Endodermal cell (in vitro differentiated cells): ENCODE measurements around the gene SPATA25. TPM values are rescaled to one million over a fixed set of nuclear protein-coding genes. Genes with fewer than 3 reads are reported as not detected.

ENCODE experiments used
- DNase-seq: peaks from one replicate; pipeline ENCODE4 v3.0.0-alpha.2; 2017
- H3K27ac ChIP-seq: 2 replicates; pipeline ENCODE4 v1.5.1; 2013; ENCODE audit warnings: mild to moderate bottlenecking, low read depth, low read length, moderate library complexity
- H3K27me3 ChIP-seq: 2 replicates; pipeline ENCODE4 v1.6.1; 2013; ENCODE audit warnings: mild to moderate bottlenecking, low read length, moderate library complexity; ENCODE audit not compliant: insufficient read depth, control insufficient read depth, poor library complexity, severe bottlenecking
- H3K36me3 ChIP-seq: 2 replicates; pipeline ENCODE4 v1.7.0; 2013; ENCODE audit warnings: mild to moderate bottlenecking, low read length, moderate library complexity; ENCODE audit not compliant: control insufficient read depth, insufficient read depth
- H3K4me1 ChIP-seq: one replicate; pipeline ENCODE4 v1.7.0; 2013; ENCODE audit warnings: low read length; ENCODE audit not compliant: control insufficient read depth, insufficient read depth
- H3K4me3 ChIP-seq: 2 replicates; pipeline ENCODE4 v1.5.1; 2013; ENCODE audit warnings: mild to moderate bottlenecking, low read length, moderate library complexity
- H3K9ac ChIP-seq: 2 replicates; pipeline ENCODE4 v1.6.1; 2013; ENCODE audit warnings: mild to moderate bottlenecking, low read length, moderate library complexity; ENCODE audit not compliant: poor library complexity, severe bottlenecking; ENCODE audit errors: extremely low read depth
- H3K9me3 ChIP-seq: 2 replicates; pipeline ENCODE4 v1.6.1; 2013; ENCODE audit warnings: mild to moderate bottlenecking, low read length, moderate library complexity; ENCODE audit not compliant: control insufficient read depth
- H3K27ac Mint-ChIP-seq: 2 replicates; pipeline ENCODE4 v1.8.0; 2020; ENCODE audit warnings: mixed read lengths
- H3K27me3 Mint-ChIP-seq: 2 replicates; pipeline ENCODE4 v1.8.0; 2021; ENCODE audit warnings: mild to moderate bottlenecking, mixed read lengths; ENCODE audit not compliant: insufficient read depth
- H3K36me3 Mint-ChIP-seq: 2 replicates; pipeline ENCODE4 v1.8.0; 2020; ENCODE audit warnings: low read depth, mixed read lengths
- H3K4me1 Mint-ChIP-seq: 2 replicates; pipeline ENCODE4 v1.8.0; 2020; ENCODE audit warnings: mixed read lengths
- H3K4me3 Mint-ChIP-seq: 2 replicates; pipeline ENCODE4 v1.8.0; 2020; ENCODE audit warnings: mild to moderate bottlenecking, moderate library complexity, mixed read lengths
- H3K9me3 Mint-ChIP-seq: 2 replicates; pipeline ENCODE4 v1.8.0; 2020; ENCODE audit warnings: mild to moderate bottlenecking, mixed read lengths
- WGBS, 2 experiments: methylation state at CpG; one replicate each; pipeline versions ENCODE4 v1.1.5 to v1.1.7; 2013; ENCODE audit warnings: missing lambda C conversion rate in 2 of 2, mixed read lengths in 1 of 2; ENCODE audit not compliant: insufficient coverage in 1 of 2, insufficient read length in 1 of 2; 5-methylcytosine and 5-hydroxymethylcytosine counted together
- total RNA-seq, 2 donors: library from RNA; stranded (reverse); fragmentation: NEBNext Ultra II Directional in 1 of 2; extraction: Animal tissue kit (Norgen Biotek cat#: 25700) in 1 of 2; gene quantifications; 2 replicates in 1 of 2; 3 replicates in 1 of 2; pipeline ENCODE4 v1.2.1, GENCODE V29; 2021
- TF ChIP-seq, protein P1 (sequence below): fragments of 200-600 bp; sonication (generic); conservative IDR thresholded peaks from 2 replicates; pipeline ENCODE4 v1.5.0; 2021; ENCODE audit warnings: antibody characterized with exemption, mild to moderate bottlenecking

The SPATA25 gene
- total RNA-seq, 2 donors from 2014 or later: 2.2 to 2.6 TPM

DNA sequence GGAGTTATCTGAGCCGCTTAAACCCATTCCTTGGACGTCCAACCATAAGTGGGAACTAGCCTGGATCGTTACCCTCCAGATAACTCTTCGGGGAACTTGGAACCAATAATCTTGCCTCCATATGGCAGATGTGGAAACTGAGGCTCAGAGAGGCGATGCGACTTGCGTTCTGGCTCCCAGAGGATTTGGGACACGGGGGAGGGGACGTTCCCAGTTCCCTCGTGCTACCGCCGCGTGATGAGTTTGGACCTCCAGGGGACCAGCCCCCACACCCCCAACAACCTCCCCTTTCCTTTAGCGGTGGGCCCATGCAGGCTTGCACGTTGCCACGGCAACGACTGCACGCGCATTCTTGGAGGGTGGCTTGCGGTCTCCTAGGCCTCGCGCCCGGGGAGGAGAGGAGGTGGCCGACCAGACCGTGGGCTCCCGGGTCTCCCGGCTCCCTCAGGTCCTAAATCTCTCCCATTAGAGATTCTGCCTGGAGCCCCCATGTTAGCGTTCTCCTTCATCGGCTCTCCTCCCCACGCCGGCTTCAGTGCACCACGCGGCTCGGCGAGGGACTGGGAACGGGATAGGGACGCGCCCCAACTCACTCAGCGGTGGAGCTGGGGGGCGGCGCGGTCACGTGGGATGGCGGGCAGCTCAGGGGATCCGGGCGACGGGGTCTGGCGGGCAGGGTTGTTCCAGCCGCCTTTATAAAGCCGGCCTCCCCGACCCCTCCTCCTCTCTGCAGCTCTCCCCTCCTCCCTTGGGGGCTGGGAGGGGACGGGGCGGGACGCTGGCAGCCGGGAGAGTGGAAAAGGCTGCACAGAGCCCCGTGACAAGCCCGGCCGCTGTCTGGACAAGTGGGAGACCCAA, 24.3 kb upstream of the SPATA25 start, which contains the start of gene PLTP:
TSS of gene PLTP (minus strand) at position 670 of the 858 bp plus-strand sequence. CDS start 703 bp downstream, outside the sequence.
- 0 to 2% methylated on average over 29 to 53 of the region's 58 CpGs for WGBS, 2 experiments
- H3K36me3 Mint-ChIP-seq: peaks cover 19% of the 10 kb centered on the region
- TF ChIP-seq, protein P1, sequence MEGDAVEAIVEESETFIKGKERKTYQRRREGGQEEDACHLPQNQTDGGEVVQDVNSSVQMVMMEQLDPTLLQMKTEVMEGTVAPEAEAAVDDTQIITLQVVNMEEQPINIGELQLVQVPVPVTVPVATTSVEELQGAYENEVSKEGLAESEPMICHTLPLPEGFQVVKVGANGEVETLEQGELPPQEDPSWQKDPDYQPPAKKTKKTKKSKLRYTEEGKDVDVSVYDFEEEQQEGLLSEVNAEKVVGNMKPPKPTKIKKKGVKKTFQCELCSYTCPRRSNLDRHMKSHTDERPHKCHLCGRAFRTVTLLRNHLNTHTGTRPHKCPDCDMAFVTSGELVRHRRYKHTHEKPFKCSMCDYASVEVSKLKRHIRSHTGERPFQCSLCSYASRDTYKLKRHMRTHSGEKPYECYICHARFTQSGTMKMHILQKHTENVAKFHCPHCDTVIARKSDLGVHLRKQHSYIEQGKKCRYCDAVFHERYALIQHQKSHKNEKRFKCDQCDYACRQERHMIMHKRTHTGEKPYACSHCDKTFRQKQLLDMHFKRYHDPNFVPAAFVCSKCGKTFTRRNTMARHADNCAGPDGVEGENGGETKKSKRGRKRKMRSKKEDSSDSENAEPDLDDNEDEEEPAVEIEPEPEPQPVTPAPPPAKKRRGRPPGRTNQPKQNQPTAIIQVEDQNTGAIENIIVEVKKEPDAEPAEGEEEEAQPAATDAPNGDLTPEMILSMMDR: no peak

GRCh38 chr20:45910670-45911485, 23.5 kb upstream of the SPATA25 start:
- Histone ChIP-seq H3K27ac (peak overlapping the region; percentile 95), H3K4me1 (peaks cover 4% of the 10 kb centered on the region), H3K36me3 (peaks cover 33% of the 10 kb centered on the region), H3K27me3 (no peaks in the 10 kb centered on the region), H3K4me3 (peak overlapping the region; percentile 89), H3K9ac (peak overlapping the region; percentile 72), H3K9me3 (no peaks in the 10 kb centered on the region)
- WGBS, 2 experiments: 3 to 5% methylated on average over 15 to 43 of the region's 43 CpGs
- Mint-ChIP-seq H3K9me3 (no peaks in the 10 kb centered on the region), H3K4me1 (peaks cover 12% of the 10 kb centered on the region), H3K36me3 (peaks cover 24% of the 10 kb centered on the region), H3K27ac (peak overlapping the region; percentile 98), H3K4me3 (peak overlapping the region; percentile 71), H3K27me3 (peaks cover 12% of the 10 kb centered on the region)
- DNase-seq: peak; percentile 100
- TF ChIP-seq, protein P1: no peak

More for the DNA sequence above, 24.3 kb upstream of the SPATA25 start, which contains the start of gene PLTP:
- Histone ChIP-seq H3K27ac (peak within 1 kb of the TSS; percentile 95), H3K36me3 (peaks cover 27% of the 10 kb centered on the region), H3K4me1 (peaks cover 4% of the 10 kb centered on the region), H3K9ac (peak within 1 kb of the TSS; percentile 72), H3K9me3 (no peaks in the 10 kb centered on the region), H3K4me3 (peak within 1 kb of the TSS; percentile 89), H3K27me3 (peaks cover 6% of the 10 kb centered on the region)
- Mint-ChIP-seq H3K27me3 (peaks cover 17% of the 10 kb centered on the region), H3K4me1 (peaks cover 12% of the 10 kb centered on the region), H3K4me3 (peak within 1 kb of the TSS; percentile 71), H3K9me3 (no peaks in the 10 kb centered on the region), H3K27ac (peak within 1 kb of the TSS; percentile 98)
- DNase-seq: peak; percentile 87
